B cell (primary cell): ENCODE measurements around the gene P4HA1.

Experiments used
- CTCF ChIP-seq: fragments of 200-600 bp; IDR thresholded peaks from one replicate; pipeline ENCODE4 v1.8.0; 2022; ENCODE audit warnings: antibody characterized with exemption, mild to moderate bottlenecking
- EZH2 ChIP-seq: IDR thresholded peaks from 2 replicates; pipeline ENCODE4 v1.6.1; 2012; ENCODE audit warnings: borderline replicate concordance, low read depth, mild to moderate bottlenecking, moderate library complexity, low read length; ENCODE audit not compliant: insufficient read depth, poor library complexity, severe bottlenecking

- TF ChIP-seq CTCF (no peak), EZH2 (no peak)
Observed at GRCh38 chr10:73106301-73106700, 9.6 kb upstream of the P4HA1 start.
